Measurements from ENCODE around the gene UNC79.

The UNC79 gene

DNA sequence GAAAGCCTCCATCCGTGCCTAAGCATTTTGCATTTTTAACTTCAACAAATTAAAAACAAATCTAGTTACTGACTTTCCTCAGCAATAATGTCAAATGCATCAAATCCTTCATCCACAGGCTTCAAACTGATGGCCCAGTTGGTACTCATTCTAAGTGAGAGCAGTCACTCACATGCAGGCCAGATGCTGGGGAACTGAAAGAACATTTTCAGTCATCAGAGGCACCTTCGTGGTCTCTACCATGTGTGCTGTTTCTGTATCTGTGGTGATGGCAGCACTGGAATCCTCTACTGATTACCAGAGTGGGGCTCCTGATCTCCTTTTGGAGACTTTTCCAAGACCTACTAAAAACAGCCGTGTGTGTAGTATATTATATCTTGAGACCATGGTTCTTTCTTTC, 212.4 kb downstream of the UNC79 start:
- Histone ChIP-seq H3K27ac (replicated peaks) (no peak overlapping the region), H3K27me3 (ENCODE audit: insufficient read depth, poor library complexity, severe bottlenecking) (peaks cover 25% of the 10 kb centered on the region), H3K4me3 (replicated peaks; ENCODE audit: insufficient read depth, low read length) (no peak overlapping the region)
- no peak for DNase-seq (ENCODE audit: low read depth in 1 of 2, low spot score in 1 of 2)
- TF ChIP-seq SPI1 (IDR thresholded peaks at IDR 0.05; ENCODE audit: borderline replicate concordance, low read depth) = no peak
- TF ChIP-seq GABPA (IDR thresholded peaks at IDR 0.05; ENCODE audit: low read depth) = no peak
- no peak for TF ChIP-seq POLR2AphosphoS5 (IDR thresholded peaks at IDR 0.05; ENCODE audit: low read depth)
- TF ChIP-seq, protein P1, sequence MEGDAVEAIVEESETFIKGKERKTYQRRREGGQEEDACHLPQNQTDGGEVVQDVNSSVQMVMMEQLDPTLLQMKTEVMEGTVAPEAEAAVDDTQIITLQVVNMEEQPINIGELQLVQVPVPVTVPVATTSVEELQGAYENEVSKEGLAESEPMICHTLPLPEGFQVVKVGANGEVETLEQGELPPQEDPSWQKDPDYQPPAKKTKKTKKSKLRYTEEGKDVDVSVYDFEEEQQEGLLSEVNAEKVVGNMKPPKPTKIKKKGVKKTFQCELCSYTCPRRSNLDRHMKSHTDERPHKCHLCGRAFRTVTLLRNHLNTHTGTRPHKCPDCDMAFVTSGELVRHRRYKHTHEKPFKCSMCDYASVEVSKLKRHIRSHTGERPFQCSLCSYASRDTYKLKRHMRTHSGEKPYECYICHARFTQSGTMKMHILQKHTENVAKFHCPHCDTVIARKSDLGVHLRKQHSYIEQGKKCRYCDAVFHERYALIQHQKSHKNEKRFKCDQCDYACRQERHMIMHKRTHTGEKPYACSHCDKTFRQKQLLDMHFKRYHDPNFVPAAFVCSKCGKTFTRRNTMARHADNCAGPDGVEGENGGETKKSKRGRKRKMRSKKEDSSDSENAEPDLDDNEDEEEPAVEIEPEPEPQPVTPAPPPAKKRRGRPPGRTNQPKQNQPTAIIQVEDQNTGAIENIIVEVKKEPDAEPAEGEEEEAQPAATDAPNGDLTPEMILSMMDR (IDR thresholded peaks at IDR 0.05; ENCODE audit: insufficient read depth, low read length) = no peak
- TF ChIP-seq, protein P2, sequence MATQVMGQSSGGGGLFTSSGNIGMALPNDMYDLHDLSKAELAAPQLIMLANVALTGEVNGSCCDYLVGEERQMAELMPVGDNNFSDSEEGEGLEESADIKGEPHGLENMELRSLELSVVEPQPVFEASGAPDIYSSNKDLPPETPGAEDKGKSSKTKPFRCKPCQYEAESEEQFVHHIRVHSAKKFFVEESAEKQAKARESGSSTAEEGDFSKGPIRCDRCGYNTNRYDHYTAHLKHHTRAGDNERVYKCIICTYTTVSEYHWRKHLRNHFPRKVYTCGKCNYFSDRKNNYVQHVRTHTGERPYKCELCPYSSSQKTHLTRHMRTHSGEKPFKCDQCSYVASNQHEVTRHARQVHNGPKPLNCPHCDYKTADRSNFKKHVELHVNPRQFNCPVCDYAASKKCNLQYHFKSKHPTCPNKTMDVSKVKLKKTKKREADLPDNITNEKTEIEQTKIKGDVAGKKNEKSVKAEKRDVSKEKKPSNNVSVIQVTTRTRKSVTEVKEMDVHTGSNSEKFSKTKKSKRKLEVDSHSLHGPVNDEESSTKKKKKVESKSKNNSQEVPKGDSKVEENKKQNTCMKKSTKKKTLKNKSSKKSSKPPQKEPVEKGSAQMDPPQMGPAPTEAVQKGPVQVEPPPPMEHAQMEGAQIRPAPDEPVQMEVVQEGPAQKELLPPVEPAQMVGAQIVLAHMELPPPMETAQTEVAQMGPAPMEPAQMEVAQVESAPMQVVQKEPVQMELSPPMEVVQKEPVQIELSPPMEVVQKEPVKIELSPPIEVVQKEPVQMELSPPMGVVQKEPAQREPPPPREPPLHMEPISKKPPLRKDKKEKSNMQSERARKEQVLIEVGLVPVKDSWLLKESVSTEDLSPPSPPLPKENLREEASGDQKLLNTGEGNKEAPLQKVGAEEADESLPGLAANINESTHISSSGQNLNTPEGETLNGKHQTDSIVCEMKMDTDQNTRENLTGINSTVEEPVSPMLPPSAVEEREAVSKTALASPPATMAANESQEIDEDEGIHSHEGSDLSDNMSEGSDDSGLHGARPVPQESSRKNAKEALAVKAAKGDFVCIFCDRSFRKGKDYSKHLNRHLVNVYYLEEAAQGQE (IDR thresholded peaks at IDR 0.05; ENCODE audit: insufficient replicate concordance, low read depth) = no peak

- Histone ChIP-seq H3K4me3 (replicated peaks; ENCODE audit: insufficient read depth, low read length) (no peak overlapping the region), H3K27ac (replicated peaks) (no peak overlapping the region), H3K27me3 (ENCODE audit: insufficient read depth, poor library complexity, severe bottlenecking) (peaks cover 20% of the 10 kb centered on the region)
- no peak for DNase-seq (ENCODE audit: low read depth in 1 of 2, low spot score in 1 of 2)
- TF ChIP-seq, protein P2 (IDR thresholded peaks at IDR 0.05; ENCODE audit: insufficient replicate concordance, low read depth) = no peak
- TF ChIP-seq SPI1 (IDR thresholded peaks at IDR 0.05; ENCODE audit: borderline replicate concordance, low read depth) = no peak
Measured at GRCh38 chr14:93643676-93644075, 212.9 kb downstream of the UNC79 start.

DNA sequence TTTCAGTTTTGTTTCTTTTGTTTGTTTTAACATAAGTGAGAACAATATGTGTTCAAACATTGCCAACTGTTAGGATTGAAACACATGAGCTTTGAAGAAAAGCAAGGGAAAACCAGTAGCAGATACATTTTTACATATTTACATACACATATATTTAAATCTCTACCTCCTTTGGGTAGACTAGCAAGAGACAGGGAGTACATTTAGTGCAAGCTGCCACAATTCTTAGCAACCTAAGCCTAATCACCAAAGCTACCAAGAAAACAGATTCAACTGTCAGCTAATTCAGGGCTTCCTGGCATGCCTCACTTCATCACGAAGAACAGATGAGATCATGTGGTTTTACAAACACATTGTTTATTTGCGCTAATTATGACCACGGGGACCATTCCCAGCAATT, 214.5 kb downstream of the UNC79 start:
- H3K4me3 ChIP-seq (replicated peaks; ENCODE audit: insufficient read depth, low read length) = no peak overlapping the region
- H3K27me3 ChIP-seq (ENCODE audit: insufficient read depth, poor library complexity, severe bottlenecking) = peaks cover 17% of the 10 kb centered on the region
- TF ChIP-seq, protein P2 (IDR thresholded peaks at IDR 0.05; ENCODE audit: insufficient replicate concordance, low read depth) = no peak
- TF ChIP-seq GABPA (IDR thresholded peaks at IDR 0.05; ENCODE audit: low read depth) (no peak), SPI1 (IDR thresholded peaks at IDR 0.05; ENCODE audit: borderline replicate concordance, low read depth) (no peak), POLR2AphosphoS5 (IDR thresholded peaks at IDR 0.05; ENCODE audit: low read depth) (no peak)
- TF ChIP-seq, protein P1 (IDR thresholded peaks at IDR 0.05; ENCODE audit: insufficient read depth, low read length) = no peak
- DNase-seq (ENCODE audit: low read depth in 1 of 2, low spot score in 1 of 2) = no peak
- H3K27ac ChIP-seq (replicated peaks) = no peak overlapping the region
